GM18907 (cell line): ENCODE measurements around the gene RASIP1.
"Not testable (repeated sequence)": the region's sequence is repeated elsewhere in the genome, so short reads cannot be mapped to it uniquely, and the experiment has no call there.

ENCODE experiments used
- ATAC-seq: cut with Tn5 transposase; IDR thresholded peaks from one replicate; pipeline ENCODE4 v1.9.1; 2021; ENCODE audit warnings: mild to moderate bottlenecking, moderate library complexity; ENCODE audit not compliant: unreplicated experiment

The RASIP1 gene

DNA sequence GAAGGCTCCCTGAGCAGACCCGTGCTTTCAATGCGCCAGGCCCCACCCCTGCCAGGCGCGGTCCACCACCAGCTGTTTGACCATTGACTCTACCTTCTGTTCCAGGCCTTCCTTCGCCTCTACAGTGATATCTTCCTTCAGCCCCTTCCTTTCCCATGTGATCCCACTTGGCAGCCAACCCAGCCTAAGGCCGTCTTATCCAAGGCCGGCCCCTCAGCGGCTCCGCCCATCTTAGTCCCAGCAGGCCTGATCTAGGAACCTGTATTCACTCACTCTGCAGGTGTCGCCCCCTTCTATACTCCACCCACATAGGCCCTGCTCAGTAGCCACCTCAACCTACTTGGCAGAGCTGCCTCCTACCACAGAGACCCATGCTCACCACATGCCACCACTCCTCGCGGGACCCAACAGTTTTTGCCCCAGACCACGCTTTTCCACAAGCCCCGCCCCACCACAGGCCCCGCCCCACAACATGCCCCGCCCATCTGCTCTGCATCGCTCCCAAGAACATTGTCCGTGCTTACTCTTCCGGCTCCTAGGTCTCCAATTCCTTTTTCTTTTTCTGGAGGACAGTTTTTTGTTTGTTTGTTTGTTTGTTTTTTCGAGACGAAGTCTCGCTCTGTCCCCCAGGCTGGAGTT is 2.9 kb downstream of the RASIP1 start:
- ATAC-seq = no peak

DNA sequence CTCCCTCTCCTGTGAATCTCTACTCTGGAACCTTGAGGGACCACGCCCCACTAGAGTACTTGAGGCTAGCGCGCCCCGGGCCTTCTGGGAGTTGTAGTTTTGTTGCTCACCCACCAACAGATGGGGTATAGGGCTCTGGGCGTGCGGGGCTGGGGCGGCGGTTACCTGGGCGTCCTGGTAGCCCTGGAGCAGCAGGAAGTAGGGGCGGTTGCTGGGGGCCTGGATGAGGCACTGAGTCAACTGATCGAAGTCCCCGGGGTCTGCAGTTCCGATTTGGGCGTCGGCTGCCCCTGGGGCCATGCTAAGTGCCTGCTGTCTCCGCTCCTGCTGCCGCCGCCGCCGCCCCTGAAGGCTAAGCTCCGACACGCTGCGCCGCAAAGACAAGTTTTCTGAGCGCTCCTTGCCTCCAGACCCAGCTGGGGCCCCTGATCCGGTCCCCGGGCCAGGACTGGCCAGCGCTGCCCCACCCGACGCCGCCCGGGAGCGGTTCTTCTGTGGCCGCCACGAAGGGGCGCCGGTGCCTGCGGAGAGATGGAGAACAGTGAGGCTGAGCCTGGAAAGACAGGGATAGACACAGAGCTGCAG is 5.3 kb downstream of the RASIP1 start:
- ATAC-seq = no peak

DNA sequence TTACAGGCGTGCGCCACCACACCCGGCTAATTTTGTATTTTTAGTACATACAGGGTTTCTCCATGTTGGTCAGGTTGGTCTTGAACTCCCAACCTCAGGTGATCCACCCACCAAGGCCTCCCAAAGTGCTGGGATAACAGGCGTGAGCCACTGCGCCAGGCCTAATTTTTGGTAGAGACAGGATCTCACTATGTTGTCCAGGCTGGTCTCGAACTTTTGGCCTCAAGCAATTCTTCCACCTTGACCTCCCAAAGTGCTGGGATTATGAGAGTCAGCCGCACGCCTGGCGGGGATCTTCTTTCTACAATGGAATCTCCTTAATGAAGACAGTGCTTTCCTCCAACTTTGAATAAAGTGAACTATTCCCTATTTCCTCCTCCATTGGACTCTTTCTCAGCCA is 5.8 kb downstream of the RASIP1 start:
- no peak for ATAC-seq

DNA sequence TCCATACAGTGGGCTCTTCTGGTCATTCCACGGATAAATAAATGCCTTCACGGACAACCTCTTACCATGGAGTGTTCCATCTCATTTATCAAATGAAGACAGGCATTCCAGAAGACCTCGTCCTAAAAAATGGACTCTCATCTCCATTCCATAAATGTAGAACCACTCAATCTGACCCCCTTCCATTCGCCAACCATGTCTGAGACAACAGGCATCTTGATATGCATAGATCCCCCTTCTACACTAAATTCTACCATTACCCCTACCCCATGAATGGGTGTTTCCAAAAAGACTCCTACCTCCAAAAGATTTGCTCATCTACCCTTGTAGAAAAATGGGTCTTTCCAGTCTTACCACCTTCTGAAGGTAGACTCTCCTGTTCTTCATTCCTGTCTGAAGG is 9.0 kb downstream of the RASIP1 start:
- no peak for ATAC-seq

DNA sequence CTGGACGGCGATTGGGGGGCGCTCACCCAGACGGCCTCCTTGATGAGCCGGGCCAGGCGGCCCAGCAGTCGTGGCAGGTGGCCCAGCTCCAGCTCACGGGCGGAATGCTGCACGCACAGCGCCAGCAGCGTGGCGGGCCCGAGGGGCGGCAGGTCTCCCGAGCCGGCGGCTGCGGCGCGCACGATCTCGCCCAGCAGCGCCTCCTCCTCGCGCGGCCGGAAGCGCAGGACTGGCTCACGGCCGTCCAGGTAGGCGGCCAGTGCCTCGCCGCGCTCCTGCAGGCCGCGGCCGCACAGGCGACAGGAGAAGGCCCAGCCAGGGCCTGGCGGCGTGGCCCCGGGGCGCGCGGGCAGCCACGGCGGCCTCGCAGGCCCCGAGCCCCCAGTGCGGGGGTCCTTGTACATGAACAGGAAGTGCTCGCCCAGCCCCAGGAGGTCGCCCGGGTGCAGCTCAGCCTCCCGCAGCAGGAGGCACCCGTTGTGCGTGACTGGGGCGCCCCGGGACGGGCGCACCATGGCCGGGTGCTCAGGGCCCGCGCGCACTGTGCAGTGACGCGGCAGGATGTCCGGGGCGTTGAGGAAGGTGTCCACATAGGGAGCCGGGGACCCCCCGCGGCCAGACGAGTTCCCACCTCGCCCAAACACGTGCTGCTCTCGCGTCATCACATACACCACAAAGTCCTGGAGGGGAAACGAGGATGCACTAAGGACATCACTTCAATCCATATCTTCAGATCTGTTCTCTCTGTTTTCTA is 11.3 kb downstream of the RASIP1 start:
- ATAC-seq = no peak

DNA sequence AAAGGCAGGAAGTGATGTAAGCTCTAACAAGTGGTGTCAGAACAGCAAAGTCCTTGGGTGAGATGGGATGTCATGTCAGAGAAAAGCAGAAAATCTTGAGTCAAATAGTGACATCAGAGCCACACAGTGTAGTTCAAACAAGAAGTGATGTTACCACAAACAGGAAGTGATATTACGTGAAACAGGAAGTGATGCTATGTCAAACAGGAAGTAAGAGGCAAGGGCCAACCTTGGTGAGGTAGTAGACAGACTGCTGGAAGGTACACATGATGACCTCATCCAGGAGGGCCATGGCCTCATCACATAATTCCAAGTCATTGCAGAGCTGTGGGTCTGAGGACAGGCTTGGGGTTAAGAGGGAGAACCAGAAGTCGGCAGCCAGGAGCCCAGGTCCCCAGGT is 13.9 kb downstream of the RASIP1 start:
- no peak for ATAC-seq

DNA sequence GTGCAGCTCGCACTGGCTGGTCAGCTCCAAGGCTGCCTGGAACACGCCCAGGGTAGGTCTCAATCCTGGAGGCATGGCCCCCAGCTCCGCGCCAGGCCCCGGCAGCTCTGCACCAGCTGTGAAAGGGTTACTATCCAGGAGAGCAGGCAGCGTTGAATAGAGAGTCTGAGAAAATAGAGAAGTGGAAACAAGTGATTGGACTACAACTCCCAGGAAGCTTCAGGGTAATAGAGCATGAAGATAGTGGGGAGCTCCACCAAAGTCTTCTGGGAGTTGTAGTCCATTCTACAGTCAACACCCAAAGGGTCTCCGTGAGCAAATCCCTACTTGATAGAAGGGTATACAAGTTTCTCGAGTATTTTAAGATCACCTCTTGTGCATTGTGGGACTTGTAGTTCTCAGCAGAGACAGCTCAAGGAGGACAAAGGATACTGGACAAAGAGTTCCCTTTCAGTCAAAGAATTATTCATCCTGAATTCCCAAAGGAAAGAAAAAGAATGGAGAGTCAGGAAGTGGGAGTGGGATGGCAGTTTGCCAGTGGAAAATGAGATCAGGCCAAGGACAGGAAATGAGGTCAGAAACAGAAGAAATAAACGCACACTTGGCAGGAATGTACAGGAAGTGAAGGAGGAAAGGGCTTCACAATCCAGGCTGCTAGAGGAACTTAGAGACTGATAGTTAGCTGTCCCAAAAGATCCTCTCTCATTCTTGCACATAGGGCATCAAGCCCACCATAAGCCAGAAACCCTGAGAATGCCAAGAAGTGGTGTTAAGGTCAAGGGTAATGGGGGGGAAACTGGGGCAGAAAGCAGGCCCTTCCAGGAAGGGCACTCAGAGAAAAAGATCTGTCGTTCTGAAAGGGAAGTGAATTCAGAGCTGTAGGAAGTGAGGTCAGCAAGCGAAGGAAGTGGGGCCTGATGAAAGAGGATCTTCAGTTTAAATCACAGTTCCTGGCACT is 15.3 kb downstream of the RASIP1 start:
- ATAC-seq = no peak

DNA sequence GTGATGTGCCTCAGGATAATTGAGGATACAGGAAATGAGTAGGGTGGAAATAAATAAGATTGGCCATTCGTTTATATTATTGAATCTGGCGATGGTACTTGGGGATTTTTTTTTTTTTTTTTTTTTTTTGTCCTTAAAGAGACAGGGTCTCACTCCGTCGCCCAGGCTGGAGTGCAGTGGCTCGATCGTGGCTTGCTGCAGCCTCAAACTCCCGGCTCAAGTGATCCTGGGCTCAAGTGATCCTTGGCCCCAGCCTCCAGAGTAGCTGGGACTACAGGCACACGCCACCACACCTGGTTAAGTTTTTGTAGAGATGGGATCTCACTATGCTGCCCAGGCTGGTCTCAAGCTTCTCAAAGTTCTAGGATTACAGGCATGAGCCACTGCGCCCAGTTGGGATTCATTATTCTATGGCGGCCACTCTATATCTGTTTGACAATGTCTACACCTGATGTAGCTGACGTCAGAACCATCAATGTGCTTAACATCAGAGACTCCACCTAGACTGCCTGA is 18.2 kb downstream of the RASIP1 start:
- no peak for ATAC-seq

DNA sequence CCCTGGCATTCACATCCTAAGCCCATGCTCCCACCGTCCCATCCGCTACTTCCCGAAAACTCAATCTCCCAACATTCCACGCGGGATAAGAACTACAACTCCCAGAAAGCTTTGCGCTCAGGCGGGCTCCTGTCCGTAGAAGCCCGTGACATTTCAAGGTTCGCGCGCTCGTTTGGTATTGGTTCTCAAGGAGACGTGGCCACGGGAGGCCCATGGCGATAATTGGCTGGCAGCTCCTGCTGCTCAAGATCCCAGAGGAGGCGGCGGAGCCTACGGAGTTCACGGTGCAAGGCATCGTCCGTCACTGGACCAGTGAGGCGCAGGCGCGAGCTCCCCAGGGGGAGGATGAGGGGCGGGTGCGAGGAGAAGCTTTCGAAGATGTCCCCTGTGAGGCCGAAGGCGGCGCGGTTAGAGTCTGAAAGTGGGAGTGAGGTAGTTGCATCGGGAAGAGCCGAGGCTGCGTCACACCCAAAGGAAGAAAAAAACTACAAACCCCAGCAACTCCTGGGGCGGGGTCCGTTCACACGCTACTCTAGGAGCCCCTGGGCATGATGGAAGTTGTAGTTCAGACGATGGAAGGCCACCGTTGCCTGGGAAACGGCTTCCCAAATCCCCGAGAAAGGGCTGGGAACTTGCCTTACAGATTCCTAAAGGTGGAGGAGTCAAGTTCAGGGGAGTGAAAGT is 19.7 kb downstream of the RASIP1 start:
- peak; percentile 78 for ATAC-seq

DNA sequence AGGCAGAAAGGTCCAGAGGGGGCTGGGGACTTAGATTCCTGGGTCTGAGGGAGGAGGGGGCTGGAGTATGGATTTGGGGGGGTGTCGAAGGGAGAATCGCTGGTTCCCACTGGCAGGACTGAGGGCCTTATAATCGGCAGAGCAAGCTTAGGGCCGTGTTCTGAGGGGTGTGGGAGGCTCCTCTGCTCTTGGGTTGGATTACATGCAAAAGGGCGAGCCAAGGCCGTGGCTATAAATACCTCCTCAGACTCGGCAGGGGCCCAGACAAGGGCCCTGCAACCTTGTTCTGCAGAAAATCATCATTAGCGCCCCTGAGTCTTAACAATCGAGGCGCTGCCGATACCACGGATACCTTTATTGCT is 20.2 kb downstream of the RASIP1 start:
- no peak for ATAC-seq

DNA sequence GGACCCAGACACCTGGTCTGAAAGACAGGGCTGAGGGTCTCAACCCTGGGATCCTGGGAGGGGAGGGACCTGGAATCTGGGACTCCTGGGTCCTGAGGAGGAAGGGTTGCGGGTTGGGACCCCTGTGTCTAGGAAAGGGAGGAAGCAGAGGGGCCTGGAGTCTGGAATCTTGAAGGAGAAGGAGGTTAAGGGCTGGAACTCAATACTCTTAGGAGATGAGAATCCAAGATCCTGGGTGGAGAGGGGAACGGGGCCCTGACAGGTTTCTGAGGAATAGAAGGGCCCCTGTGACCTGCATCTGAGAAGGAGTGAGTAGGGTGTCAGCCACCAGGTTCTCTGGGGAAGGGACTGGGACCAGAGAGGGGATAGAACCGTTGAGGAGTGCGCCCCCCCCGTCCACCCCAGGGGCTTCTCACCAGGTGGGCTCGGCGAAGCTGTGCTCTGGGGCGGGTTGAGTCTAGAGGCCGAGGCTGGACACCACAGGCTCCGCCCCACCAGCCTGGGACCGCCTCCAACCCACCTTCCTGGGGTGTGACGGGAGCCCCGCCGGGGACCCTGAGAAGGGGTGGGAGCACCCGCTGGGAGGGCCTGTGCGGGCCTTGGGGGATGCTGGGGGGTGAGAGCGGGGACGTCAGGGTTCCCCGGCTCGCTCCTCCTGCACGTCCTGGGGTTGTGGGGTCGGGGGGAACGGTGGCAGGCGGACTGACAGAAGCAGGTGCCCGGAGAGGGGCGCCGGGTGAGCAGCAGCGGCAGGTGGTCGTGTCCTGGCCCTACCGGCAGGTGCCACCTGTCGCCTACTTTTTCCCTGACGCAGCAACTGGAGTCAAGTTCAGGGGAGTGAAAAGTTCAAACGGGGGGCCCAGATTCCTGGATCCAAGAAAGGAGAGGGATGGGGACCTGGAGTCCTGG is 20.9 kb downstream of the RASIP1 start, which contains the start of gene MAMSTR:
Gene MAMSTR (minus strand): TSS at position 463 of the 909 bp plus-strand sequence. CDS start 694 bp downstream, outside the sequence.
- no peak for ATAC-seq

DNA sequence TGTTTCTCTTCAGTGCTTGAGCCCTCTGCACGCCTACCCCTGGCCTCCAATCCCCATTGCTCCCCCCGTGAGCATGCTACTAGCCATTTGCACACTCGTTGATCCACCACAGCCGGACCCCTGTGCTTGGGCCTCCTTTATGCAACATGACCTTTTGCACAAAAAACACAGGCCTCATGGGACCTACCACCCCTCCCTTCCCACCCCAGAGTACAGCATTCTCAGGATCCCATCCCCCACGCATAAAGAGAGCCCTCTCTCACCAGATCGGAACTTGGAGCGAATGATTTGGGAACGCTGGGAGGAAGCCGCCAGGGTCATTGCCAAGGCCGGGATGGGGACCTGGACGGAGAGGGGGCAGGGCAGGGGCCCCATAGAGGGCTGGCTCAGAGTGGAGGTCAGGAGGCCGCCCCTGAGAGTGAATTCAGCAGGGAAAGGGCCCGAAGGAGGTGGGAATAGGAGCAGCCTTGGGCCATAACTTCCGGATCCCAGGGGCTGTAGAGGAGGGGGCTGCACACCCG is 21.6 kb downstream of the RASIP1 start:
- ATAC-seq = no peak

DNA sequence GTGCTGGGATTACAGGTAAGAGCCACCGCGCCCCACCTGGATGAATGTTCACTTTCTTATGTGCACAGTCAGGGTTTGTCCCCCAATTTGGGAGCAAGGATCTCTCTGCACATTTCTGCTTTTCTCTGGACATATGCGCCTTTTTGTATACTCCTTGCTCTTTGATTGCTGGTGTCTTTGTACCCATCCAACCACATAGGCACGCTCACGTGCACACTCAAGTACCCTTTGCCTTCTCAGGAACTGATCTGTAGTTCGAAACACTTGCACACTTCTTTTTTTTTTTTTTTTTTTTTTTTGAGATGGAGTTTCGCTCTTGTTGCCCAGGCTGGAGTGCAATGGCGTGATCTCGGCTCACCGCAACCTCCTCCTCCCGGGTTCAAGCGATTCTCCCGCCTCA is 22.3 kb downstream of the RASIP1 start:
- not testable (repeated sequence) for ATAC-seq

DNA sequence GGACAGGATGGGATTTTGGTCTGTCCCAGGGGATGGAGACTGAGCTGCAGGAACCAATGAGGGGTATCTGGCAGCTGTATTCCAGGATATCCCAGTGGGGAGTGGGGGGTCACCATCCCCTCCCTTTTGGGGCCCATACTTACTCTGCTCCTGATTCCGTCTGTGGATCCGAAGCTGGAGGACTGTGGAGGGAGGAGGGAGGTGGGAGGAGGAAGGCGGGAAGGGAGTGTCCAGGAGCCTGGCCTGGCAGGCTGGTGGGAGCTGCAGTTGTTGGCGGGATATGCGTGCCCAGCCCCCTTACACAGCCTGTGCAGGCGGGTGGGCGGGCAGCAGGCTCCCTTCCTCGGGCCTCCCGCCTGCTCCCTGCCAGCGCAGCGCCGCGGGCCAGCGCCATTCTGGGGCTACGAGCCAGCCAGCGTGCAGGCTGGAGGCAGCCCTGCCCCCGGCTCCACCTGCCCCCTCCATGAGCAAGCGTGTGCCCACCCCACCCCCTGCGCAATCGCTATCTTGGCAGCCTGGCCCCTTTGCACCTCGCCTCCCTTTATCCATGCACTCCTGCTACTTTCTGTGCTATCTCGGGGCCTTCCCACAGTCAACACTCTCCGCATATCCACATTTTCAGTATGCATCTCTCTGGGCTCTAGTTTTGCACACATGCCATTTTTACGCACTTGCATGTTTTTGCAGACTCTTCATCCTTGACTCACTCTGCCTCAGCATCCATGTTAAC is 23.7 kb downstream of the RASIP1 start:
- ATAC-seq = no peak

DNA sequence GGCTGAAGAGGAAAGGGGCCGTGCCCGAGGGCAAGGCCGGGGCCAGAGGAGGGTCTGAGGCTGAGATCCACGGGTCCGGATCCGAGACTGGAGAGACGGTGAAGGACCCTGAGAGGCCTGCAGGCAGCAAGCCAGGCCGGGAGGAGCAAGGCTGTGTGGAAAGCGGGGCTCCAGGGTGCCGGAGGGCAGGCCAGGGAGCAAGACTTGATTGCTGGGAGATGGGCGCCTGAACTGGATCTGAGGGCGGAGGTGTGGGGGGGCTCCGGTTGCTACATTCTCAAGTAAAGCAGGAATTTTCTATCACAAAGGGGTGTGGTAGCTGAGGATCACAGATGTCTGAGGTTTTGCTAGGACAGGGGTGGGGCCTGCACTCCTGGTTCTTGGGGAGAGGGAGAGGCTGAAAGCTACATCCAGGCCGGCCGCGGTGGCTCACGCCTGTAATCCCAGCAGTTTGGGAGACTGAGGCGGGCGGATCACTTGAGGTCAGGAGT is 24.7 kb downstream of the RASIP1 start:
- no peak for ATAC-seq

DNA sequence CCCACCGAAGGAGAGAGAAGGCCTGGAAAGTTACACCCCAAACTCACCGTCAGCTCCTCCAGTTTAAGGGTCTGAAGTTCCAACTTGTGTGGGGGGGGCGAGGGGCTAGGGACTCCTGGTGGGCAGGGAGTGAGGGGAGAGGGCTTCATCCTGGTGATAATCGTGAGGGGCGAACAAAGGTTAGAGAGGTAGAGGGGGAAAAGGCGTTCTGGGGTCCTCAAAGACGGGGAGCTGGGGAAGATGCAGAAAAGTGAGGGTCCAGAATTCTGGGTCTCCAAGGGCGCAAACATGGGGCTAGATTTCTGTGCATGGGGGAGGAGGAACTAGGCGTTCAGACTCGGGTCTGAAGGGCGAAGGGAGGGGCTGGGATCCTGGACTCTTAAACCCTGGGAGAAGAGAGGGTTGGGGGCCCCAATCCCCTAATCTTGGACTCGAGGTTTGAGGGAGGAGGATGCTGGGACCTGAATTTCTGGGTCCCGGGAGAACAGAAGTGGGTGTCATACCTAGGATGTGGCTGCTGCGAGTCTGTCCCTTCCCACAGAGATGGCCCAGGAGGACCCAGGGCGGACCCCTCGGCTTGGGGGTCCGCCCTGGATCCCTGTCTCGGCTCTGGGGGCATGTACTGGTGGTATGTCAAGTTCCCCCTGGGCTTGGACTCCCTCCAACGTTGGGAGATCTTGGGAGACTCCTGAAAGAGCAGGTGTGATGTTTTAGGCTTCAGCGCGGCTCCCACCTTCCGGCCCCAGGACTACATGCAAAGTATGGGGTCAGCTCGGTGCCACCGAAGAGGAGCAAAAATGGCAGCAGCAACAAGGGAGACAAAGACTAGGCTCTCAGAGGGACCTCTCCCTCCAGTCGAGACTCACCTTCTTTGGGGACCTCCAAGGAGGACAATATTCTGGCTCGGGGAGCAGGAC is 25.4 kb downstream of the RASIP1 start:
- ATAC-seq = no peak
